Measurements from ENCODE around the gene RIMKLB. TPM values are rescaled to one million over a fixed set of nuclear protein-coding genes. Genes with fewer than 3 reads are reported as not detected.

RIMKLB gene
- total and polyA plus RNA-seq, 2 of the 8 experiments (the other 6 are each of a cell fraction or from before 2014, with no cell fraction given), result 37.8 to 78.2 TPM

DNA sequence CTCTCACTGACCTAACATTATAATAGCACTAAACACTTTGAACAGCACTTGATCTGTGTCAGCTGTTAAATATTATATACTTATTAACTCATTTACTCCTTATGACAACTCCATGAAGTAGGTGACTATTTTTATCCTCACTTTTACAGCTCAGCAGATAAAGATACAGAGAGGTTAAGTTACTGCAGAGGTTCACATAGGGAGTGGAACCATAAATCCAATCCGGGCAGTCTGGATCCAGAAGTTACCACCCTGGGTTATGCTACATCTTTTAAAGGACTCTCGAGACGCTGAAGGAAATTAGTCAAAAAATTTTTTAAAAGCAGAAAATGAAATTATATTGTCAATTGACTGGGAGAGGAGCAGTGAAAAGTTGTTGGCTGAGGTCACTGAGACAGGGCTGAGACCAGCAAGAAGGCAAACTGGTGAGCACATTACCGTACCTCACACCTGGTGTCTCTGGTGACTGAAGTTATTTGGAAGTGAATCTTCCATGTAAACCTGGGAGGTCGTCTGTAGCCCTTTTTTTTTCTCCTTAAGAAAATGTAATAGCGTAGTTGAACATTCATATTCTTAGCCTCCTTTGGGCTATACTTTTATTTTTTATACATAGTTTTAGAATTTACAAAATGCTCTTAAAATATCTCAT, 1.2 kb upstream of the RIMKLB start:
- FAIRE-seq (no peak), DNase-seq (ENCODE audit: low read depth in 1 of 2, low spot score in 2 of 2) (no peak)
- WGBS, 2 experiments (ENCODE audit: extremely low coverage in 1 of 2, insufficient coverage in 1 of 2, insufficient read length in 1 of 2, insufficient replicate concordance in 2 of 2, low coverage in 1 of 2, low lambda C conversion rate in 2 of 2, missing lambda C conversion rate in 1 of 2), result 44% methylated on average over 6 of the region's 6 CpGs; no CpG with 5 or more reads in 1 of the 2 experiments
- Histone ChIP-seq H4K20me1 (replicated peaks in 1 of 2; ENCODE audit: control insufficient read depth in 1 of 2, insufficient read depth in 2 of 2, low read length in 2 of 2) (peaks cover 0 to 7% of the 10 kb centered on the region in 2 experiments), H3K9me3 (ENCODE audit: insufficient read depth in 2 of 2, low read depth in 1 of 2, low read length in 1 of 2) (no peaks in the 10 kb centered on the region), H3K27ac (ENCODE audit: low read depth, low read length) (peak overlapping the region; percentile 80; the same call in 1 of the 2 replicates), H2BK120ac (replicated peaks; ENCODE audit: low read depth, low read length) (no peak overlapping the region), H2BK5ac (ENCODE audit: low read depth, low read length) (no peak overlapping the region), H3K18ac (ENCODE audit: extremely low read depth, low read length) (no peak overlapping the region), H2BK15ac (ENCODE audit: low read length) (0 out of 2 replicates have a peak overlapping the region, but pooled peaks have one; percentile 72), H2BK12ac (ENCODE audit: low read depth, low read length) (peak overlapping the region; percentile 9; the same call in 1 of the 2 replicates), H2BK20ac (ENCODE audit: low read length) (no peak overlapping the region), H3K4me2 (ENCODE audit: insufficient read depth in 1 of 2, low read depth in 2 of 2, low read length in 2 of 2) (peak overlapping the region; percentile 67 to 81), H3K4me3 (ENCODE audit: extremely low read depth in 1 of 4, insufficient read depth in 2 of 4, low read depth in 3 of 4, low read length in 4 of 4) (peak overlapping the region; percentile 72 to 92 (median 80)), H2AK5ac (ENCODE audit: low read depth, low read length) (no peak overlapping the region), H3K27me3 (replicated peaks in 1 of 4; ENCODE audit: control insufficient read depth in 3 of 4, extremely low read depth in 1 of 4, insufficient read depth in 3 of 4, low read length in 3 of 4) (no peaks in the 10 kb centered on the region), H3K79me1 (ENCODE audit: low read depth, low read length) (no peaks in the 10 kb centered on the region), H3K56ac (replicated peaks; ENCODE audit: insufficient read length, low read depth, low read length) (no peak overlapping the region), H3K4ac (replicated peaks; ENCODE audit: insufficient read length, low read depth, low read length) (no peak overlapping the region), H3K4me1 (replicated peaks in 1 of 4; ENCODE audit: control insufficient read depth in 3 of 4, insufficient read depth in 4 of 4, low read length in 3 of 4) (peaks cover 5 to 12% (median 9%) of the 10 kb centered on the region in 4 experiments; a peak in 6 of 7 replicates), H2AFZ (ENCODE audit: low read length) (no peak overlapping the region), H4K8ac (ENCODE audit: extremely low read depth, insufficient read depth, low read length) (no peak overlapping the region), H3K79me2 (ENCODE audit: control insufficient read depth in 1 of 2, insufficient read depth in 2 of 2, low read length in 2 of 2) (peaks cover 17 to 31% of the 10 kb centered on the region in 2 experiments), H3K9ac (replicated peaks in 1 of 4; ENCODE audit: extremely low read depth in 1 of 4, low read depth in 3 of 4, low read length in 3 of 4) (peak overlapping the region in 3 of 4 experiments; percentile 71 to 78 (median 75); a peak in 5 of 7 replicates), H4K5ac (ENCODE audit: insufficient read length, low read depth, low read length) (no peak overlapping the region), H3K23me2 (ENCODE audit: low read depth, low read length) (peaks cover 6% of the 10 kb centered on the region; the same call in 1 of the 2 replicates), H4K91ac (replicated peaks; ENCODE audit: insufficient read length, low read length) (no peak overlapping the region), H3K14ac (ENCODE audit: insufficient read length) (no peak overlapping the region), H3K23ac (ENCODE audit: insufficient read length) (no peak overlapping the region), H3K36me3 (ENCODE audit: control insufficient read depth in 2 of 4, insufficient read depth in 4 of 4, low read length in 3 of 4) (peaks cover 0 to 10% (median 0%) of the 10 kb centered on the region in 4 experiments; a peak in 2 of 8 replicates)
- TF ChIP-seq POLR2A (IDR thresholded peaks at IDR 0.05; ENCODE audit: control extremely low read depth in 1 of 2, low read depth in 2 of 2, low read length in 2 of 2) (no peak), KDM1A (IDR thresholded peaks at IDR 0.05; ENCODE audit: borderline replicate concordance, low read length) (no peak), FOSL1 (IDR thresholded peaks at IDR 0.05; ENCODE audit: insufficient read depth, low read depth, low read length) (no peak), SP2 (IDR thresholded peaks at IDR 0.05; ENCODE audit: low read length) (no peak), POLR2AphosphoS5 (IDR thresholded peaks at IDR 0.05; ENCODE audit: low read depth, low read length) (peak; percentile 45), GABPA (IDR thresholded peaks at IDR 0.05; ENCODE audit: borderline replicate concordance, insufficient read depth, low read length) (no peak), NANOG (IDR thresholded peaks at IDR 0.05; ENCODE audit: insufficient read depth, low read depth, low read length, poor library complexity, severe bottlenecking) (no peak)
- POLR2A ChIA-PET (ENCODE audit: partially characterized antibody), result interaction anchor here (1.1 to 2.3 kb wide), 8 partner anchors 9 to 122 kb away, joined by 3 to 15 read pairs (median 5); no protein-coding TSS in a partner anchor
- CTCF ChIA-PET (ENCODE audit: partially characterized antibody), result interaction anchor here (0.9 to 1.6 kb wide), 4 partner anchors 12 to 85 kb away, joined by 3 to 5 read pairs (median 4); no protein-coding TSS in a partner anchor

Measured in H1 (cell line).